Measurements from ENCODE around the gene ZNF213. TPM values are rescaled to one million over a fixed set of nuclear protein-coding genes. Genes with fewer than 3 reads are reported as not detected.

The ZNF213 gene
- total RNA-seq, 2 experiments from 2014 or later: 10.8 to 12.1 TPM

DNA sequence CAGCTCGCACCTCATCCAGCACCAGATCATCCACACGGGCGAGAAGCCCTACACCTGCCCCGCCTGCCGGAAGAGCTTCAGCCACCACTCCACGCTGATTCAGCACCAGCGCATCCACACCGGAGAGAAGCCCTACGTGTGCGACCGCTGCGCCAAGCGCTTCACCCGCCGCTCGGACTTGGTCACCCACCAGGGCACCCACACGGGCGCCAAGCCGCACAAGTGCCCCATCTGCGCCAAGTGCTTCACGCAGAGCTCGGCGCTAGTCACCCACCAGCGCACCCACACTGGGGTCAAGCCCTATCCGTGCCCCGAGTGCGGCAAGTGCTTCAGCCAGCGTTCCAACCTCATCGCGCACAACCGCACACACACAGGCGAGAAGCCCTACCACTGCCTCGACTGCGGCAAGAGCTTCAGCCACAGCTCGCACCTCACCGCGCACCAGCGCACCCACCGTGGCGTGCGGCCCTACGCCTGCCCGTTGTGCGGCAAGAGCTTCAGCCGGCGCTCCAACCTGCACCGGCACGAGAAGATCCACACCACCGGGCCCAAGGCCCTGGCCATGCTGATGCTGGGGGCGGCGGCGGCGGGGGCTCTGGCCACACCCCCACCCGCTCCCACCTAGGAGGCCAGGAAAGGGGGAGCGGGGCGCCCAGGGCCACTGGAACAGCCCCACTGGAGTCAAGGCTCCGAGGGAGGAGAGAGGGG lies 15.0 kb upstream of the ZNF213 start:
- no peak overlapping the region for H3K27ac Mint-ChIP-seq
- peaks cover 4% of the 10 kb centered on the region for H3K36me3 Mint-ChIP-seq (ENCODE audit: low read depth)
- POLR2A ChIA-PET: interaction anchor here (1.1 to 2.0 kb wide), 2 partner anchors 9 to 14 kb away, joined by 3 to 4 read pairs; no protein-coding TSS in a partner anchor
- H3K9me3 Mint-ChIP-seq (ENCODE audit: insufficient read depth): no peaks in the 10 kb centered on the region
- DNase-seq: no peak
- peaks cover 4% of the 10 kb centered on the region for H3K27me3 Mint-ChIP-seq (ENCODE audit: low read depth)
- ATAC-seq: no peak
- peaks cover 14% of the 10 kb centered on the region for H3K4me1 Mint-ChIP-seq (ENCODE audit: low read depth)
- CTCF ChIA-PET: interaction anchor here (1.1 to 1.4 kb wide), 3 partner anchors 10 to 88 kb away, joined by 3 to 5 read pairs (median 3); partner anchors contain the start of gene ZSCAN10
- H3K4me3 Mint-ChIP-seq: no peak overlapping the region

DNA sequence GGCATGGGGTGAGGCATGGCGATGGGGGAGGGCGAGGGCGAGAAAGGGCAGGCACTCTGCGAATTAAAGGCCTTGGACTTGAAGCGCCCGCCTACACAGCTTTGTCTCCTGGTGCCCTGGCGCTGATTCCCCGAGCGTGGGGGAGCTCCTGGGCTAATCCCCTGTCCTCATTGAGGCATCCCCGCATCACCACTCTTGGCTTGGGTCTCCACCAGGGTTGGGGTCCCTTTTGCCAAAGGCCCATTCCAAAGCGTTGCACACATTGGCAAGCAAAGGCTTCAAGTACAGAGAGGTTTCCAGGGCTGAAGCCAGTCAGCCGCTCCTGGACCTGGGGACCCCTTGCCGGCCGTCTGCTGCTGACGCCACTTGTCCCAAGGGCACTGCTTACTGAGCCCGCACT lies 14.4 kb upstream of the ZNF213 start:
- POLR2A ChIA-PET: interaction anchor here (2.0 kb wide), 1 partner anchor 8 kb away, joined by 4 read pairs; no protein-coding TSS in a partner anchor
- H3K4me1 Mint-ChIP-seq (ENCODE audit: low read depth): peaks cover 19% of the 10 kb centered on the region
- peaks cover 4% of the 10 kb centered on the region for H3K27me3 Mint-ChIP-seq (ENCODE audit: low read depth)
- peaks cover 7% of the 10 kb centered on the region for H3K36me3 Mint-ChIP-seq (ENCODE audit: low read depth)
- DNase-seq: no peak
- H3K4me3 Mint-ChIP-seq: no peak overlapping the region
- no peaks in the 10 kb centered on the region for H3K9me3 Mint-ChIP-seq (ENCODE audit: insufficient read depth)
- H3K27ac Mint-ChIP-seq: no peak overlapping the region
- no peak for ATAC-seq
- CTCF ChIA-PET: interaction anchor here (1.1 to 1.4 kb wide), 3 partner anchors 9 to 89 kb away, joined by 3 to 5 read pairs (median 3); partner anchors contain the start of gene ZSCAN10

GRCh38 chr16:3121851-3122467 lies 12.9 kb upstream of the ZNF213 start:
- Mint-ChIP-seq H3K27ac (no peak overlapping the region), H3K27me3 (ENCODE audit: low read depth) (peaks cover 4% of the 10 kb centered on the region), H3K36me3 (ENCODE audit: low read depth) (peaks cover 20% of the 10 kb centered on the region), H3K4me1 (ENCODE audit: low read depth) (peaks cover 33% of the 10 kb centered on the region), H3K4me3 (no peak overlapping the region), H3K9me3 (ENCODE audit: insufficient read depth) (no peaks in the 10 kb centered on the region)
- no peak for DNase-seq
- CTCF ChIA-PET: interaction anchor here (1.1 to 2.5 kb wide), 9 partner anchors 10 to 94 kb away, joined by 3 to 14 read pairs (median 6); partner anchors contain the start of genes IL32 and ZNF213
- no peak for ATAC-seq
- POLR2A ChIA-PET: interaction anchor here (0.7 to 1.2 kb wide), 2 partner anchors 16 kb away, joined by 4 to 5 read pairs; no protein-coding TSS in a partner anchor

GRCh38 chr16:3122926-3123570 lies 11.8 kb upstream of the ZNF213 start:
- Mint-ChIP-seq H3K36me3 (ENCODE audit: low read depth) (peaks cover 31% of the 10 kb centered on the region), H3K27me3 (ENCODE audit: low read depth) (peaks cover 4% of the 10 kb centered on the region), H3K4me3 (peak overlapping the region; percentile 93), H3K4me1 (ENCODE audit: low read depth) (peaks cover 44% of the 10 kb centered on the region), H3K27ac (peak overlapping the region; percentile 99), H3K9me3 (ENCODE audit: insufficient read depth) (no peaks in the 10 kb centered on the region)
- ChIA-PET POLR2A (interaction anchor here (0.6 to 1.2 kb wide), 3 partner anchors 17 to 220 kb away, joined by 3 to 5 read pairs (median 3); no protein-coding TSS in a partner anchor), CTCF (interaction anchor here (1.1 to 2.5 kb wide), 8 partner anchors 9 to 95 kb away, joined by 3 to 14 read pairs (median 6); partner anchors contain the start of genes IL32 and ZNF213)
- ATAC-seq: no peak
- DNase-seq: no peak

DNA sequence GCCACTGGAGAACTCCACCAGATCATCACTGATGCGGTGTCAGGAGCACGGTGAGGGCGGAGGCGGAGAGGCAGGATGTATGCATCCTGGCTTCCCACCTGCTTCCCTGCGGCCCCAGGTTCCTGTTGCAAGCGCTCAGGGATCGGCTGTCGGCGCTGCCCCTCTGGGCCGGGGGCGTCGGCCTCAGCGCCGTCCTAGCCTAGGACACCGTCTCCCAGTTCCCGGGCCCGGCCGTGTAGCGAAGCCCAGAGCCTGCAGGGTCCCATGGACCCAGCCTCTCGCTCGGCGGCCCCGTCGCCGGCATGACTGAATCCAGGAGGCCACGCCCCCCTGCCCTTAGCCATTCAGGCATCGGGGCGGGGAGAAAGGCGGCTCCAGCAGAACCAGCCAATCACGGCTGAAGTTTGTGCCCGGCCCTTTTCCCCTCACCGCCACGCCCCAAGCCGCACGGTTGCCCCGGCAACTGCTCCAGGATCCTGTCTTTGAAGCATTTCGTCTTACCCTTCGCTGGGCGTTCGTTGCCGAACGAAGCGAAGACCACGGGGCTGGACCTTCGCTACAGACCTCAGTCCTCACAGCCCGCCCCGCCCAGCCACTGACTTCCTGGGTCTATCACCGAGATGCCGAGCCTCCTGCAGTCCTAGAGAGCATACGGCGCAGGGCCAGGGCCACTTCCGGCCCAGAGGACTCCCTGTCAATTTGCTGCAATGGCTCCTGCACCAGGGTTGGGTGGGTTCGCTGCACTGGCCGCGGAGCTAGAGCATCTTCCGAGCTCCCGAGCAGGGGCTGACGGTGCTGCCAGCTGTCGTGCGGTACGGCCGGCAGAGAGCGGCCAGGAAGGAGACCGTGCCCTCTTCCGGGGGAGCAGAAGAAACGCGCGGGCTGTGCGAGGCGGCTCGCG lies 10.6 kb upstream of the ZNF213 start:
- Mint-ChIP-seq H3K27me3 (ENCODE audit: low read depth) (peaks cover 4% of the 10 kb centered on the region), H3K4me1 (ENCODE audit: low read depth) (peaks cover 46% of the 10 kb centered on the region), H3K36me3 (ENCODE audit: low read depth) (peaks cover 34% of the 10 kb centered on the region), H3K9me3 (ENCODE audit: insufficient read depth) (no peaks in the 10 kb centered on the region), H3K27ac (peak overlapping the region; percentile 99), H3K4me3 (peak overlapping the region; percentile 93)
- peak; percentile 89 for ATAC-seq
- peak; percentile 99 for DNase-seq
- POLR2A ChIA-PET: interaction anchor here (0.9 to 2.9 kb wide), 11 partner anchors 10 to 130 kb away, joined by 3 to 14 read pairs (median 4); partner anchors contain the start of genes IL32 and ZNF213
- CTCF ChIA-PET: interaction anchor here (1.0 to 11.8 kb wide), 7 partner anchors 10 to 93 kb away, joined by 3 to 354 read pairs (median 6); partner anchors contain the start of genes IL32, ZNF205, ZNF213 and ZSCAN10

- H3K4me3 Mint-ChIP-seq: peak overlapping the region; percentile 94
- CTCF ChIA-PET: interaction anchor here (0.7 to 11.8 kb wide), 9 partner anchors 10 to 97 kb away, joined by 3 to 354 read pairs (median 72); partner anchors contain the start of gene ZSCAN10
- ATAC-seq (no peak), DNase-seq (no peak)
- peaks cover 1% of the 10 kb centered on the region for H3K27me3 Mint-ChIP-seq (ENCODE audit: low read depth)
- H3K36me3 Mint-ChIP-seq (ENCODE audit: low read depth): peaks cover 49% of the 10 kb centered on the region
- peaks cover 64% of the 10 kb centered on the region for H3K4me1 Mint-ChIP-seq (ENCODE audit: low read depth)
- peak overlapping the region; percentile 61 for H3K27ac Mint-ChIP-seq
- POLR2A ChIA-PET: interaction anchor here (1.0 to 3.6 kb wide), 7 partner anchors 7 to 69 kb away, joined by 3 to 26 read pairs (median 7); partner anchors contain the start of gene IL32
- H3K9me3 Mint-ChIP-seq (ENCODE audit: insufficient read depth): no peaks in the 10 kb centered on the region
Observed at GRCh38 chr16:3127745-3128144, 7.1 kb upstream of the ZNF213 start.

DNA sequence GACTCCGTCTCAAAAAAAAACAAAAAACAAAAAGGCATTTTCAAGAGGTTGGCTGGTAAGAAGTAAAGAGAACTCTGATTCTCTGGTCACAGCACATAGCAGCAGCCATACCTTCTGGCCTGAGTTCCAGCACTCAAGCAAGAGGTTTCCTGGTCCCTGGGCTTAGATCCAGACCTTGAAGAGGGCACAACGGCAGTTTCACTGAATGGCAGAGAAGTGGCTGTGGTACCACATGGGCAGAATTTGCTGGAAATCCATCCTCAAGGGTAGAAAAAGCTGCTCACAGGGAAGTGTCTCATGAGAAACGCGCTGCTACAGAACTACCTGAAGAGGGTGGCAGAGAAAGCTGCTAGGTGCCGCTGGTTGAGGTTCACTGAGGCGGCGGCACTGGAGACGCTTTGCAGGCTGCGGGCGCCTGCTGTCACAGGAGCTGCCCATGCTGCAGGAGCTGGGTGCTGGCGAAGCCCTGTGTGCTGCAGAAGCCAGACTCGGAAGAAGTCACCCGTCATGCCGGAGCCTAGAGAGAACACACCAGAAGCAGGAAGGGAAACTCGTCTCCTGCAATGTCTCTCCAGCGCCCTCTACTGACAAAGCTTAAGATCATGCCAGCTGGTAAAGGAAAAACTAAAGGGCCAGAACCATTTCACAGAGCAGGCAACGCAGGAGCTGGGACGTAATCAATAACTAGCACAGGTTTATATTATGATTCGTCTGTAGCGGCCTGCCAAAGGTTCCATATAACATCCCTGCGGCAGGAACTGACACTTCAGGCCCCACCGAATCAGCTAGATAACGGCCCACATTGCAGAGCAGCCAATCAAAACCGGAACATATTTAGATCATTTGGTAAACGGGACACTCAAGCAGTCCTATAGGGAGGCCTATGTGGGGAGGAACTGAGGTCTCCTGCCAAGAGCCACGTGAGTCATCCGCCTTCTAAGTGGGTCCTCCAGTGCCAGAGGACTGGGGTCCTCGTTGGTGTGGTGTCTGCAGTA lies 5.4 kb upstream of the ZNF213 start:
- CTCF ChIA-PET: interaction anchor here (0.6 to 11.8 kb wide), 53 partner anchors 8 to 339 kb away, joined by 3 to 354 read pairs (median 7); partner anchors contain the start of genes BICDL2, FLYWCH2, HCFC1R1 and IL32
- Mint-ChIP-seq H3K27me3 (ENCODE audit: low read depth) (no peaks in the 10 kb centered on the region), H3K9me3 (ENCODE audit: insufficient read depth) (no peaks in the 10 kb centered on the region), H3K36me3 (ENCODE audit: low read depth) (peaks cover 56% of the 10 kb centered on the region), H3K4me3 (peak overlapping the region; percentile 94), H3K27ac (peak overlapping the region; percentile 90), H3K4me1 (ENCODE audit: low read depth) (peaks cover 67% of the 10 kb centered on the region)
- ATAC-seq (peak; percentile 69), DNase-seq (peak; percentile 89)
- POLR2A ChIA-PET: interaction anchor here (0.8 to 3.6 kb wide), 22 partner anchors 9 to 102 kb away, joined by 3 to 26 read pairs (median 4); partner anchors contain the start of gene IL32

- H3K27ac Mint-ChIP-seq: peak overlapping the region; percentile 15
- peak; percentile 66 for DNase-seq
- CTCF ChIA-PET: interaction anchor here (0.5 to 11.8 kb wide), 17 partner anchors 9 to 866 kb away, joined by 3 to 354 read pairs (median 6); partner anchors contain the start of genes IL32, ZNF263 and ZSCAN10
- no peaks in the 10 kb centered on the region for H3K27me3 Mint-ChIP-seq (ENCODE audit: low read depth)
- no peak overlapping the region for H3K4me3 Mint-ChIP-seq
- ATAC-seq: no peak
- POLR2A ChIA-PET: interaction anchor here (0.6 to 0.9 kb wide), 3 partner anchors 27 to 366 kb away, joined by 3 to 5 read pairs (median 3); no protein-coding TSS in a partner anchor
- peaks cover 37% of the 10 kb centered on the region for H3K36me3 Mint-ChIP-seq (ENCODE audit: low read depth)
- peaks cover 54% of the 10 kb centered on the region for H3K4me1 Mint-ChIP-seq (ENCODE audit: low read depth)
- no peaks in the 10 kb centered on the region for H3K9me3 Mint-ChIP-seq (ENCODE audit: insufficient read depth)
Observed at GRCh38 chr16:3131755-3132377, 3.0 kb upstream of the ZNF213 start.

DNA sequence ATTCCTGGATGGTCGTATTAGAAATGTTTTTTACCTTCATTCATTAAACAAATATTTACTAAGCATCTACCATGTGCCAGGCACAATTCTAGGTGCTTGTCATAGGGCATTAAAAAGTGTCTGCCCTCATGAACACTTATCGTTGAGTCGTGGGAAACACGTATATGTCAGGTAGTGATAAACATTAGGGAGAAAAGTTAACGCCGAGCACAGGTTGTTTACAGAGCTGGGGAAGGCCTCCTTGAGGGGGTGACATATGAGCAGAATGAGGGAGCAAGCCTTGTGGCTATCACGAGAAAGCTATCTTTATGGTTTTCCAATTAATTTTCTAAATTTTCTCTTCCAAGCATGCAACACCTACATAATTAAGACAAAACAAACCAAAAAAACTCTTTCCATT lies 985 bp upstream of the ZNF213 start:
- Mint-ChIP-seq H3K36me3 (ENCODE audit: low read depth) (peaks cover 28% of the 10 kb centered on the region), H3K27ac (peak overlapping the region; percentile 96), H3K9me3 (ENCODE audit: insufficient read depth) (no peaks in the 10 kb centered on the region), H3K4me1 (ENCODE audit: low read depth) (peaks cover 46% of the 10 kb centered on the region), H3K27me3 (ENCODE audit: low read depth) (no peaks in the 10 kb centered on the region), H3K4me3 (peak overlapping the region; percentile 92)
- POLR2A ChIA-PET: interaction anchor here (0.9 to 2.4 kb wide), 13 partner anchors 9 to 95 kb away, joined by 3 to 16 read pairs (median 7); partner anchors contain the start of gene IL32
- DNase-seq (no peak), ATAC-seq (no peak)
- CTCF ChIA-PET: interaction anchor here (0.9 to 11.8 kb wide), 17 partner anchors 8 to 326 kb away, joined by 3 to 354 read pairs (median 4); partner anchors contain the start of gene ZSCAN10

Measured in activated CD8-positive, alpha-beta T cell treated with anti-CD3 and anti-CD28 coated beads, Interleukin-2, amount 10 ng/mL, durations not matched to agents 7 days and 5 days (primary cell).